Activated CD8-positive, alpha-beta memory T cell treated with anti-CD3 and anti-CD28 coated beads for 4 hours (primary cell): ENCODE results near the gene ZNF655.
"Not testable (repeated sequence)": the region's sequence is repeated elsewhere in the genome, so short reads cannot be mapped to it uniquely, and the experiment has no call there.

ENCODE experiments used
- DNase-seq, 2 donors: peaks; one replicate each; pipeline ENCODE4 v3.0.0-alpha.2; 2020; ENCODE audit warnings: low read depth in 2 of 2

The ZNF655 gene, protein sequence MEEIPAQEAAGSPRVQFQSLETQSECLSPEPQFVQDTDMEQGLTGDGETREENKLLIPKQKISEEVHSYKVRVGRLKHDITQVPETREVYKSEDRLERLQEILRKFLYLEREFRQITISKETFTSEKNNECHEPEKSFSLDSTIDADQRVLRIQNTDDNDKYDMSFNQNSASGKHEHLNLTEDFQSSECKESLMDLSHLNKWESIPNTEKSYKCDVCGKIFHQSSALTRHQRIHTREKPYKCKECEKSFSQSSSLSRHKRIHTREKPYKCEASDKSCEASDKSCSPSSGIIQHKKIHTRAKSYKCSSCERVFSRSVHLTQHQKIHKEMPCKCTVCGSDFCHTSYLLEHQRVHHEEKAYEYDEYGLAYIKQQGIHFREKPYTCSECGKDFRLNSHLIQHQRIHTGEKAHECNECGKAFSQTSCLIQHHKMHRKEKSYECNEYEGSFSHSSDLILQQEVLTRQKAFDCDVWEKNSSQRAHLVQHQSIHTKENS

DNA sequence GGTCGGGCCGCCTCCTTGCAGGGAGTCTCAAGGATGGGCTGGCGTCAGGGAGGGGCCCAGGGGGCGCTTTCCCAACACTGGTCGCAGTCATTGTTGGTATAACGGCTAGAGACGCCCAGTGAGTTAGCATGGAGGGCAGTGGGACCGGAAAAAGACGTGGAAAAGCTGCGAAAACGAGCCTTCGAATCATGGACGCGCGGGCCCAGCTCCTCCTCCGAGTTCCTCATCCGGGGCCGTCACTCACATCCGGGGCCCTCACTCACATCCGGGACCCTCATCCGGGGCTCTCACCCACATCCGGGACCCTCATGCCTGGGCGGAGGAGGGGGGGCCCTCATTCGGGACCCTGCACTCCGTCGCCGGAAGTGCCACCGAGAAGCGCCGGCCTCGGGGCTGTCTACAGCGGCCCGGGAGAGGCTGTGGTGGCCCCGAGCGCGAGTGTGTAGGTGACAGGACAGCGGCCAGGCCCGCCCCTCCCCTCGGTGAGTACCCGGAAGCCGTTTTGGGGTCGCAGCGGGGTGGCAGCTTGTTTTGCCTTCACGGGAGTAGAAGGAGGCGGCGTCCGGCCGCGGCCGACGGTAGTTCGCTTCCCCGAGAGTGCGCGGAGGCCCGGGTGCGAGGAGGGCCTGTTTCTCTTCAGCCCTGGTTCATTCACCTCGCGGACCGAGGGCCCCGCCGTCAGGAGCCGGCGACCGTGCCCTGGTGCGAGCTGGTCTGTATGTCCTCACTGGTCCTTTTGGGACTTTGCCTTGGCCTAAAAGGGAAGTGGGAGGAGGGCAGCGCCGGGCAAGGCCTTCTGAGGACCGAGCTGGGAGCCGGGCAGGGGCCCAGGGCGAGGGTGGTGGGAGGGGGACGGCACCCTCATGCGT, at the start of gene ZNF655:
ZNF655 (plus strand) TSS at position 337 of the 869 bp plus-strand sequence. CDS start 1,918 bp downstream, outside the sequence.
- peak; percentile 85 to 86 for DNase-seq

DNA sequence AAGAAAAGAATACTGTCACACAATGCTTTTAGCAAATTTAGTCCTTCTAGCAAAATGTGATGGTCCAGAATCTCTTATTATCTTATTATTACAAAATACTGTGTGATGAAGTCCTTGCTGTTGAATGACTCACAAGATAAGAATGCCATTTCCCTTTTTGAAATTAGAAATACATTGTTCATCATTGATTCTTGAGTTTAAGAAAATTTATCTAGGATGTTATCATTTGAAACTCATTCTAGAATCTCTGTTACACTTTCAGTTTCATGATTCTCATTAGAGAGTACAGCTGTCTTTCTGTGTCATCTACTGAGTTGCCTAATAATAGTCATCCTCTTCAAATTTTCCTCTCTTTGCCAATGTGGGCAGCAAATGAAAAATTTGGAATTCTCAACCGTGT, 44.4 kb upstream of the ZNF655 start:
- no peak for DNase-seq

DNA sequence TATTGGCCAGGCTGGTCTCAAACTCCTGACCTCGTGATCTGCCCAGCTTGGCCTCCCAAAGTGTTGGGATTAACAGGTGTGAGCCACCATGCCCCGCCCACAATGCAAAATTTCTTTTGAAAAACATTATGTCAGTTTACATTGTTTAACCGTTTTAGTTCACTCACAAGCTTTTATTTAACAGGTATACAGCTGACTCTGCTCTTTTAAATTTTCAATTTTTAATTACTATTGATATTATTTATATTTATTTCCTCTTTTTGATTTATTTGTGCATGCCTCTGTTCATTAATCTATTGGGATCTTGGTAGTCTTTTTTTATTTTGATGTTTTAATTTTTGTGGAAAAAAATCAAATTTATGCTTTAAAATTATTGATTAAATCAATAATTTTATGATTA, 37.0 kb upstream of the ZNF655 start:
- no peak for DNase-seq

DNA sequence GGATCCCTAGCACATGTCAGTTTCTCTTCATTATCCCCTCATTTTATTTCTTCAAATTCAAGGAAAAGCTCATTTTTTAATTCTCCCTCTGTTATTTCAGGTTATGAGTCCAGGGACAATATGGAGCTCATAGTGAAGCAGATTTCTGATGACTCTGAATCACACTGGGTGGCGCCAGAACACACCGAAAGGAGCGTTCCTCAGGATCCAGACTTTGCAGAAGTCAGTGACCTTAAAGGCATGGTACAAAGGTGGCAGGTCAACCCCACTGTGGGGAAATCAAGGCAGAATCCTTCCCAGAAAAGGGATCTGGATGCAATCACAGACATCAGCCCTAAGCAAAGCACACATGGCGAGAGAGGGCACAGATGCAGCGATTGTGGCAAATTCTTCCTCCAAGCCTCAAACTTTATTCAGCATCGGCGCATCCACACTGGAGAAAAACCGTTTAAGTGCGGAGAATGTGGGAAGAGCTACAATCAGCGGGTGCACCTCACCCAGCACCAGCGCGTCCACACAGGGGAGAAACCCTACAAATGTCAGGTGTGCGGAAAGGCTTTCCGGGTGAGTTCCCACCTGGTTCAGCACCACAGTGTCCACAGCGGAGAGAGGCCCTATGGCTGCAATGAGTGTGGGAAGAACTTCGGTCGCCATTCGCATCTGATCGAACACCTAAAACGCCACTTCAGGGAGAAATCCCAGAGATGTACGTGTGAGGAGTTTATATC, 32.6 kb upstream of the ZNF655 start:
- no peak for DNase-seq

DNA sequence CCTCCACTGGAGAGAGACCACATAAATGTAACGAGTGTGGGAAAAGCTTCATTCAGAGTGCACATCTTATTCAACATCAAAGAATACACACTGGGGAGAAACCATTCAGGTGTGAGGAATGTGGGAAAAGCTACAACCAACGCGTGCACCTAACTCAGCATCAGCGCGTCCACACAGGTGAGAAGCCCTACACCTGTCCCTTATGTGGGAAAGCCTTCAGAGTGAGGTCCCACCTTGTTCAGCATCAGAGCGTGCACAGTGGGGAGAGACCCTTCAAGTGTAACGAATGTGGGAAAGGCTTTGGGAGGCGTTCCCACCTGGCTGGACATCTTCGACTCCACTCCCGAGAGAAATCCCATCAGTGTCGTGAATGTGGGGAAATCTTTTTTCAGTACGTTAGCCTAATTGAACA, 27.1 kb upstream of the ZNF655 start:
- no peak for DNase-seq

DNA sequence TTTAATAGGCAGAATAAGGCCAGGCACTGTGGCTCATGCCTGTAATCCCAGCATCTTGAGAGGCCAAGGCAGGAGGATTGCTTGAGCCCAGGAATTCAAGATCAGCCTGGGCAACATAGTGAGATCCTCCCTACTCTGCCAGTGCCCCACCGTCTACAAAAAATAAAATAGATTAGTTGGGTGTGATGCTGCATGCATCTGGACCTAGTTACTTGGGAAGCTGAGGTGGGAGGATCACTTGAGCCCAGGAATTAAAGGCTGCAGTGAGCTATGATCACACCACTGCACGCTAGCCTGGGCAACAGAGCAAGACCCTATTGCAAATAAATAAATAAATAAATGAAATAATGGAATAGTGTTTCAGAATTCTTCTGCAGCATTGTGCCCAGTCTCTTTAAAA, 22.8 kb upstream of the ZNF655 start:
- no peak for DNase-seq

DNA sequence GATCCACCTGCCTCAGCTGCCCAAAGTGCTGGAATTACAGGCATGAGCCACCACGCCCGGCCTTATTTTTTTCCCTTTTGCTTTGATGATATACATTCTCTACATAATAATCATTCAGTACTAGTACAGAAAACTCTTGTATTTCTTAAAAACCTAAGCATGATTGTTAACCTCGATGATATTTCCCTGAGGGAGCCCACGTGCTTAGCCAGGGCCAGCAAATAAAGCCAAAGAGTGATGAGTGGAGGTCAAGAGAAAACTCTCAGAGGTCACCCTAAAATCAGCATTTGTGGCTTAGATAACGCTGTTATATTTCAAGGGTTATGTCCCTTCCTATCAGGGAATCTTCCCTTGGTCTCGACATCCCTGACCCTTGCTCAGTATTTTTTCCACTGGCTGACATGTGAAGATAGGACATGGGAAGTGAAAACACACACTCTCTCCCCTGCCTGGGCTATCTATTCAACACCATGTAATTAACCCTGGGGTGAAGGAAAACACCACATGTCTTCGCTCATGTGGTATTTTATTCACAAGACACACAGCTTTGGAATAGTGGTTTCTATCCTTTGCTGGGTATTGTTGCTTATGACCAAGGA, 19.1 kb upstream of the ZNF655 start:
- DNase-seq = no peak

DNA sequence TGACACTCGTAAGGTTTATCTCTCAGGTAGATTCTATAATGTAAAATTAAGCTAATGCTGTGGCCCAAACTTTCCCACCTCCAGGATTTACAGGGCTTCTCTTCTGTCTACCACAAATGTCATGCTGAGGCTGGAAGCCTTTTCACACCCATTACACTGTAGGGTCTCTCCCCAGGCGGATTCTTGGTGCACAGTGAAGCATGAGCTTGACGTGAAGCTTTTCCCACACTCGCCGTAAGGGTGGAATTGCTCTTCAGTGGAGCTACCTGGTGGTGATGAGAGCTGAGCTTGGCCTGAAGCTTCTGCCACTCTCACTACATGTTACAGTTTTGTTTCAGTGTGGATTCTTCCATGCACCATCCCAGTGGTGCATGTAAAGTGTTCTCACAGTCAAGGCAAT, 17.9 kb upstream of the ZNF655 start:
- DNase-seq = no peak

DNA sequence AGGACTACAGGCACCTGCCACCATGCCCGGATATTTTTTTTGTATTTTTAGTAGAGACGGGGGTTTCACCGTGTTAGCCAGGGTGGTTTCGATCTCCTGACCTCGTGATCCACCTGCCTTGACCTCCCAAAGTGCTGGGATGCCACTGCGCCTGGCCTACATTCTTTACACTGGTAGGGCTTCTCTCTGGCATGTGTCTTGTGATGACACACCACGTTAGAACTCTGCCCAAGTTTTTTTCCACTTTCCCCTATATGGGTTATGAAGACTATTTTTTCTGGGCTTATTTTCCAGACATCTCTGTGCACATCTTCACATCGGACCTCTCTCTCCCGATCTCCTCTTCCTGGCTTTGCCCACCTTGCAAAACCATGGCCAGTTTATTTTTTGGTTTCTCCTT, 17.2 kb upstream of the ZNF655 start:
- no peak for DNase-seq

DNA sequence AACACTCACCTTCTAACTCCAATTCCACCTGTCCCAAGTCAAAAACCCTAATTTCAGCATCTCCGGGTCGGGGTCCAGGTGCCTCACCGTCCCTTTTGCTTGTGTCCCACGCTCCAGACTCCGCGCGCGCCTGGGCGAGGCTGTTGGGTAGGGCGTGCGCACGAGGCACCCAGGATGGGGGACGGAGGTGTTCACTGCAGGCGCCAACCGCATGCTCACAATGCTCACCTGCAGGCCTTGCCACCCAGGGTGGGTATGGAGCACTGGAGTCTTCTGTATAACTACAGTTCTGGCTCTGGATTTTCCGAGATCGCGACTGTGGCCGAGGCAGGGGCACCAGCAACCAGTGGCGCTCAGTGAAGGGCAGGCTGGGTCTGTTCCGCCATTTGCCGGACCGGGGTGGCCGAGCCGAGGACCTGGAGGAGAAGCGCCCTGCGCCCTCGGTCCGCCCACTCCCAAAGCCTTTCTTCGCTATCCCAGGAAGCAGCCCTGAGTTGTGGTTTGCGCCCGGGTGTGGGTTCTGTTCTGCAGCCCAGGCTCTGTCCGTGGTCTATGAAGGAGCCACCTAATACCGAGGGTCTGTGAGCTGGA, 15.3 kb upstream of the ZNF655 start:
- no peak for DNase-seq

DNA sequence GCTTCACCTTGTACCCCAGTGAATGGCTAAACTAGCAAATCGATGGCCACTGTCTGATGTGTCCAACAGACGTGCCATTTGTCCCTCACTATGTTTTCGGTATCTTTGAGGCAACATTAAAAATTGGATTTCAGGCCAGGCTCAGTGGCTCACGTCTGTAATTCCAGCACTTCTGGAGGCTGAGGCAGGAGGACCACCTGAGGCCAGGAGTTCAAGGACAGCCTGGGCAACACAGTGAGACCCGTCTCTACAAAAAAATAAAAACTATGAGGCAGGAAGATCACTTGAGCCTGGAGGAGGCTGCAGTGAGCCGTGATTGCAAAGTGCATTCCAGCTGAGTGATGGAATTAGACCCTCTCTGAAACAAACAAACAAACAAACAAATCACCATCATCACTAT, 14.5 kb upstream of the ZNF655 start:
- no peak for DNase-seq

DNA sequence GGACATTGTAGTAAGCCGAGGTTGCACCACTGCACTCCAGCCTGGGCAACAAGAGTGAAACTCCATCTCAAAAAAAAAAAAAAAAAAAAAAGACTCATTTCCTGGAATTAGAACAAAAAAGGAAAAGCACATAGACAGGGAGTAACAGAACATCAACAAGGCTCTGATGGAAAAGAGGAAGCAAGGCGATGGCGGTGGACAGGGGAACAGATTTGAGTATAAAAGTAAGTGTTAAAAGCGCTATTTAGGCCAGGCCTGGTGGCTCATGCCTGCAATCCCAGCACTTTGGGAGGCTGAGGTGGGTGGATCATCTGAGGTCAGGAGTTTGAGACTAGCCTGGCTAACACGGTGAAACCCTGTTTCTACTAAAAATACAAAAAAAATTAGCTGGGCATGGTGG, 13.1 kb upstream of the ZNF655 start:
- DNase-seq = not testable (repeated sequence)

DNA sequence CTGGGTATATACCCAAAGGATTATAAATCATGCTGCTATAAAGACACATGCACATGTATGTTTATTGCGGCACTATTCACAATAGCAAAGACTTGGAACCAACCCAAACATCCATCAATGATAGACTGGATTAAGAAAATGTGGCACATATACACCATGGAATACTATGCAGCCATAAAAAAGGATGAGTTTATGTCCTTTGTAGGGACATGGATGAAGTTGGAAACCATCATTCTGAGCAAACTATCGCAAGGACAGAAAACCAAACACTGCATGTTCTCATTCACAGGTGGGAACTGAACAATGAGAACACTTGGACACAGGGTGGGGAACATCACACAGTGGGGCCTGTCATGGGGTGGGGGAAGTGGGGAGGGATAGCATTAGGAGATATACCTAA, 8.9 kb upstream of the ZNF655 start:
- DNase-seq = not testable (repeated sequence)

DNA sequence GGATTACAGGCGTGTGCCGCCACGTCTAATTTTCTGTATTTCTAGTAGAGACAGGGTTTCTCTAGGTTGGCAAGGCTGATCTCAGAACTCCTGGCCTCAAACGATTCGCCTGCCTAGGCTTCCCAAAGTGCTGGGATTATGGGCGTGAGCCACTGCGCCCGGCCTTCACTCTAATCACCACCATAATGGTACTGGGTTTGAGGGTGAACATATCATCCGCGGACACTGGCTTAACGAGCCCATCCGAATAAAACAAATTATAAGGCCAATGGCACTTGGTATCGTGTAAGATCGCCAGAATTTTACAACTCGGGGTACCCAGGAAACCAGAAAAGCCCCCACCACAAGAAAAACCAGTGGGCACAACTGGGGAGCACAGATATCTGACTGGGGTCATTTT, 7.1 kb upstream of the ZNF655 start:
- no peak for DNase-seq

DNA sequence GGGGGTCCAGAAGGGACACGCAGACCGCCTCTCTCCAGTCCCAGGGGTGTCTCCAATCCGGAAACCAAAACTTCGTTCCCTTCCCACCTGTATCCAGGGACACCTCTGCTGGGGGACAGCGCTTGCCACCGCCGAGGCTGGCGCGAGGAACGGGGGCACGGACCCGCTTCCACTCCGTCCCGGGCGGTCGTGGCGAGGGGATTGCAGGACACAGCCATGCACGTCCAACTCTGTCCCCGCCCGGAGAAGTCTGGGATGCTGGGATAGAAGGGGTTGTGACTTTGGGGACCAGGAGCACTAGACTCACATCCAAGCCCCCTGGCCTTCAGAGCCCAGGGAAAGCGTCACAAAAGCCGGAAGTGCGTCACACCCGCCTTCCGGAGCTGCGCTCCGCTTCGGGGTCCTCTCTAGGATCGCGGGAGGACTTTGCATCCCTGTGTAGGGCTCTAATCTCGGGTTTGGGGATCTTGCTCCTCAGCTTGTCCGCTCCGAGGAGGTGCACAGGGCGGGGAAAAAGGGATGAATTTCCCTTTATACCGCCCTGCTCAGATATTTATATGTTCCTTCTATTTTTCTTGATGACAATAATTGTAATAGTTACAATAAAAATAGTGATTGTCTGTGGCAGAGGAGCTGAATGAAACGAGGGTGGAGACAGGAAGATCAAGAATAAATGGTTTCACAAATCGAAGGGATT, 6.5 kb upstream of the ZNF655 start, which contains the start of gene FAM200A:
FAM200A (minus strand) TSS at position 348 of the 697 bp plus-strand sequence. CDS start 3,707 bp downstream, outside the sequence.
- DNase-seq = peak; percentile 74 to 75

DNA sequence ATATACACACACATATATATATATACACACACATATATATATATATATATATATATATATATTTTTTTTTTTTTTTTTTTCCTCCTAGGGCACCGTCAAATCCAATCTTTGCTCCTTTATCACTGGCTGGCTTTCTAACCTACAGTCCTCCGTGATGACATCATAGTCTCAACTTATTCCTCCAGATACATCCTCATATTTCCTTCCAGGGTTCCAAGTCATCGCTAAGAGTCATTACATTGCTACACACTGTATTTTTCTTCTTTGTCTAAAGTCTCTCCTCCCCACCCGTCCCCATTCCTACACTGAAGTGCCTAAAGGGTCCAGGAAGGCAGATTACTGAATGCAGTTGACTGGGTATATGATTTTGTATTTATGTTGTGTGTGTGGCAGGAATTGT, 5.4 kb upstream of the ZNF655 start:
- no peak for DNase-seq

DNA sequence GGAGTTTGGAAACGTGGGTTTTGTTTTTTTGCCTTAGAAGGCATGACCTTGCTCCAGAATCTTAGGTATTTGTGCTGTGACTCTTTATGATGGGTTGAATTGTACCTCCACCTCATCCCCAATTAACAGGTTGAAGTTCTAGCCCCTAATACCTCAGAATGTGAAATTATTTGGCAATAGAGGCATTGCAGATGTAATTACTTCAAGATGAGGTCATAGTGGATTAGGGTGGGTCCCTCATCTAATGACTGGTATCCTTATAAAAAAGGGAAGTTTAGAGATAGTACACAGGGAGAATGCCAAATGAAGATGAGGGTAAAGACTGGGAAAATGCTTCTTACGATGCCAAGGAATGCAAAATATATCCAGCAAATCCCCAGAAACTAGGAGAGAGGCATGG, 3.5 kb upstream of the ZNF655 start:
- DNase-seq = no peak

DNA sequence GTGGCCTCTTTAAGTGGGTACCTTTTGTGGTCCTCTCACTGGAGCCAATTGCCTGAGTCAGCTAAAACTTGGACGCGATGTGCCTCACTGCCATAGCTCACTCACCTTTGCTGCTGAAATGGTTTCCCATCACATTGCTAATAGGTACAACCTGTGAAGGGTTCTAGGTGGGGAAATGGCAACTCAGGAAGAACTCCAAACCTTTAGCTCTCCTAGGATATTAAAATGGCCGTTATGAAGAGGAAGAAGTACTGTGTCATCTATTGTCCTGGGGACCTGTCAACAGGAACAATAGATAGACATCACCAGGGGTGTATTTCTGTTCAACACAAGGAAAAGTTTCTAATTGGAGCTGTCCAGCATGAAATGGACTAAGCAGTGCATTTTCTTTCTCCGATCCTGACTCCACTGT, 1.2 kb upstream of the ZNF655 start:
- no peak for DNase-seq

DNA sequence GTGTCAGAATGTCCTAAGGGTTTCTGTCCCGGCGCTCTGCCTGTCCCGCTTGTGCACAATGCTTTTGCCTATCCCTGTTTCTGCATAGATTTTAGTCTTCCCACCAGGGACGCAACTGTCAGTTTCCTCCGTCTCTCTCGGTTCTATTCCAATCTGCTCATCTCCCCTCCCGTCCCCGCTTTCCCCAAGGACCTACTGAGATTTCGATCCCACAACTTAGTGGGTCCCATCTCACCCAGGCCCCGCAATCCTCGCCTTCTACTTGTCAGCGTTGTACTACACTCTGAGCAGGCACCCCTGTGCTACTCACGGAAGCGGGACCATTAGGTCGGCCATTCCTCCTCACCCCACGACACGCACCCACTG, 519 bp upstream of the ZNF655 start:
- DNase-seq = no peak

DNA sequence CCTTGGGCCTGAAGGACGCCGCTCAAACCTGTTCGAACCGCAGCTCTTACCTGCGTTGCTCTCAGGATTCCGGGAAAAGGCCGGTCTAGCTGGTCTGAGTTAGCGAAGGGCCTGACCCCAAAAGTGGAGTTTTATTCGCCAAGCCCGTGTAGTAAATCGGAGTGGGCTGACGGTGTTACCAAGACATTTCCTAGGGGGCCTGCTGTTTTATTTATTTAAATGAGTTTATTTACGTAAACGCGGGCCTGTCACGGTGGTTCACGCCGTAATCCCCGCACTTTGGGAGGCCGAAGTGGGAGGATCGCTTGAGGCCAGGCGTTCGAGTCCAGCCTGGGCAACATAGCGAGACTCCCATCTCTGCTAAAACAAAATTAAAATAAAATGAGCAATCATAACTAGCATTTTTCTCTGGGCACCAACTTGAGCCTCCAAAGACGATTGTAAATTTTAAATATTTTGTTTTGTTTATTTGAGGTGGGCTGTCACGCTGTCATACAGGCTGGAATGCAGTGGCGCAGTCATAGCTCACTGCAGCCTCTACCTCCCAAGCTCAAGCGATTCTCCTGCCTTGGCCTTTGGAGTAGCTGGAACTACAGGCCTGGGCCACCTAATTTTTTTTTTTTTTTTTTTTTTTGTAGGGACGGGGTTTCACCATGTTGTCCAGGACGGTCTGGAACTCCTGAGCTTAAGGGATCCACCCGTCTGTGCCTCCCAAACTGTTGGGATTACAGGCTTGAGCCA, 903 bp downstream of the ZNF655 start:
- no peak for DNase-seq
